ENCODE data around the gene SRP68. TPM values are rescaled to one million over a fixed set of nuclear protein-coding genes. Genes with fewer than 3 reads are reported as not detected.

Gene SRP68
- polyA plus RNA-seq, 1 experiment: 101 TPM

DNA sequence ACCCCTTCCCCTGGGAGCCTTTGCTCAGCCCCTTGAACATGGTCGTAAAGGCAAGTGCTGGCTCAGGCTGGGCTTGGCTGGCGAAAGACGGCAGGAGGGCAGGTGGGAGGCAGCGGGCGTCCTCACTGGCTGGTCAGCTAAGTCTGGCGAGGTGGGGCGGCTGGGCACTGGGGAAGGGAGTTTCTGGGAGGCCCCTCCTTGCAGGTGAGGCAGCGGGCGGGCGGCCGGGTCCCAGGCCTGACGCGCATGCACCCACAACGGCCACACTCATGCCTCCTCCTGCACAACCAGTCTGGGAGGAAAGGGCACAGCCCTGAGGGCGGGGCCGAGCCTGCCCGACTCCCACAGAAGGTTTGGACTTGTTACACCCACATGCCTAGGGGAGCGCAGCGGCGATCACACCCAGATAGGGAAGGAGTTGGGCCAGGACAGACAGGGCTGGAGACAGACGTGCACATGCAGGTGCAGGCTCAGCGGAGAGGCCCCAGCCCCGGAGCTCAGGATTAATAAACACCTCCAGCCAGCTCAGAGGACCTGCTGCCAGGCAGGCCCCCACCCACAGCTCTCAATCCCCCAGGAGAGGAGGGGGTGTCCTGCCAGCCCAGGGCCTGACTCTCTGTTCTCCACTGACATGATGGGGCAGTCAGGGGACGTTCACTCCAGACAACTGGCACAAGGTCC, 45.0 kb downstream of the SRP68 start, which contains the start of gene EVPL:
Gene EVPL, minus strand, starts transcription at position 148 of the 681 bp plus-strand sequence. Its CDS starts 108 bp downstream, at position 40.
- POLR2A ChIA-PET: no interaction called here
- H3K27ac ChIP-seq (ENCODE audit: low read depth, low read length): no peak within 1 kb of the TSS
- H3K9me3 ChIP-seq (ENCODE audit: control insufficient read depth, insufficient read depth, low read length): peaks cover 3% of the 10 kb centered on the region; the same call in 1 of the 2 replicates
- no peak within 1 kb of the TSS for H3K4me3 ChIP-seq (ENCODE audit: low read depth, low read length)
- H3K27me3 ChIP-seq (ENCODE audit: control insufficient read depth, insufficient read depth, low read length): peaks cover 3% of the 10 kb centered on the region
- no peak for DNase-seq (ENCODE audit: low read depth, low spot score)
- no peak for TF ChIP-seq CTCF (IDR thresholded peaks at IDR 0.05; ENCODE audit: low read depth, low read length)
- CTCF ChIA-PET: no interaction called here

DNA sequence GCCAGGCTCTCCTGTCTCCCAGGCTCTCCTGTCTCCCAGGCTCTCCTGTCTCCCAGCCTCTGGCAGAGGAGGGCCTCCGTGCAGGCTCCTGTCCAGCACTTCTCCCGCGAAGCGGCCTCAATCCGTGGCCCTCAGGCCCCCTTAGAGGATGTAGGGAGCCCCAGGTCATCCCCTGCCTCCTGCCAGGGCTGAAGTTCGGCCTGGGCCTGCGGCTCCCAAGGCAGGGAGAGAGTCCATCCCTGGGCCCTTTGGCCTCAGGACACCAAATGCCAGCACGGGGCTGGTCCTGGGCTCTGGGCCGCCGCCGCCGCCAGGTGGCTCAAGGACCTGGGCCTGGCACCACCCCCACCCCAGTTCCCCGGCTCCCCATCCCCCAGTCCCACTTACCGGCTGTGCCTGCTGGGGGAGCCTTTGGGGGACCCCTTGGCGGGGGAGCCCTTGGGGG, 45.6 kb downstream of the SRP68 start:
- H3K27ac ChIP-seq (ENCODE audit: low read depth, low read length): no peak overlapping the region
- POLR2A ChIA-PET: no interaction called here
- no peak for TF ChIP-seq CTCF (IDR thresholded peaks at IDR 0.05; ENCODE audit: low read depth, low read length)
- no peaks in the 10 kb centered on the region for H3K9me3 ChIP-seq (ENCODE audit: control insufficient read depth, insufficient read depth, low read length)
- CTCF ChIA-PET: no interaction called here
- H3K4me3 ChIP-seq (ENCODE audit: low read depth, low read length): no peak overlapping the region
- peaks cover 4% of the 10 kb centered on the region for H3K27me3 ChIP-seq (ENCODE audit: control insufficient read depth, insufficient read depth, low read length)
- no peak for DNase-seq (ENCODE audit: low read depth, low spot score)

GRCh38 chr17:76025294-76025693, 47.0 kb downstream of the SRP68 start:
- CTCF ChIA-PET: interaction anchor here (0.7 to 1.1 kb wide), 2 partner anchors 11 to 15 kb away, joined by 3 to 4 read pairs; no protein-coding TSS in a partner anchor
- DNase-seq (ENCODE audit: low read depth, low spot score): no peak
- Histone ChIP-seq H3K27ac (ENCODE audit: low read depth, low read length) (no peak overlapping the region), H3K27me3 (ENCODE audit: control insufficient read depth, insufficient read depth, low read length) (peaks cover 4% of the 10 kb centered on the region), H3K4me3 (ENCODE audit: low read depth, low read length) (no peak overlapping the region), H3K9me3 (ENCODE audit: control insufficient read depth, insufficient read depth, low read length) (no peaks in the 10 kb centered on the region)
- POLR2A ChIA-PET: no interaction called here
- no peak for TF ChIP-seq CTCF (IDR thresholded peaks at IDR 0.05; ENCODE audit: low read depth, low read length)

- ChIA-PET POLR2A (no interaction called here), CTCF (no interaction called here)
- no peaks in the 10 kb centered on the region for H3K9me3 ChIP-seq (ENCODE audit: control insufficient read depth, insufficient read depth, low read length)
- no peak for TF ChIP-seq CTCF (IDR thresholded peaks at IDR 0.05; ENCODE audit: low read depth, low read length)
- DNase-seq (ENCODE audit: low read depth, low spot score): no peak
- H3K27ac ChIP-seq (ENCODE audit: low read depth, low read length): no peak overlapping the region
- no peak overlapping the region for H3K4me3 ChIP-seq (ENCODE audit: low read depth, low read length)
- peaks cover 6% of the 10 kb centered on the region for H3K27me3 ChIP-seq (ENCODE audit: control insufficient read depth, insufficient read depth, low read length)
Observed at GRCh38 chr17:76024353-76024752, 48.0 kb downstream of the SRP68 start.

- Histone ChIP-seq H3K9me3 (ENCODE audit: control insufficient read depth, insufficient read depth, low read length) (no peaks in the 10 kb centered on the region; the same call in 1 of the 2 replicates), H3K27ac (ENCODE audit: low read depth, low read length) (no peak overlapping the region), H3K27me3 (ENCODE audit: control insufficient read depth, insufficient read depth, low read length) (peaks cover 7% of the 10 kb centered on the region), H3K4me3 (ENCODE audit: low read depth, low read length) (no peak overlapping the region)
- POLR2A ChIA-PET: no interaction called here
- DNase-seq (ENCODE audit: low read depth, low spot score): no peak
- no peak for TF ChIP-seq CTCF (IDR thresholded peaks at IDR 0.05; ENCODE audit: low read depth, low read length)
- CTCF ChIA-PET: no interaction called here
Observed at GRCh38 chr17:76023900-76024237, 48.4 kb downstream of the SRP68 start.
